Stimulated activated CD8-positive, alpha-beta memory T cell treated with anti-CD3 and anti-CD28 coated beads, Interleukin-4, amount 100 ng/mL, for 4 hours (primary cell): ENCODE measurements around the gene DMTF1.
"Not testable (repeated sequence)": the region's sequence is repeated elsewhere in the genome, so short reads cannot be mapped to it uniquely, and the experiment has no call there.

Experiments used
- DNase-seq, 2 donors: peaks; one replicate each; pipeline ENCODE4 v3.0.0-alpha.2; 2020; ENCODE audit warnings: low read depth in 2 of 2, low spot score in 1 of 2

The DMTF1 gene

DNA sequence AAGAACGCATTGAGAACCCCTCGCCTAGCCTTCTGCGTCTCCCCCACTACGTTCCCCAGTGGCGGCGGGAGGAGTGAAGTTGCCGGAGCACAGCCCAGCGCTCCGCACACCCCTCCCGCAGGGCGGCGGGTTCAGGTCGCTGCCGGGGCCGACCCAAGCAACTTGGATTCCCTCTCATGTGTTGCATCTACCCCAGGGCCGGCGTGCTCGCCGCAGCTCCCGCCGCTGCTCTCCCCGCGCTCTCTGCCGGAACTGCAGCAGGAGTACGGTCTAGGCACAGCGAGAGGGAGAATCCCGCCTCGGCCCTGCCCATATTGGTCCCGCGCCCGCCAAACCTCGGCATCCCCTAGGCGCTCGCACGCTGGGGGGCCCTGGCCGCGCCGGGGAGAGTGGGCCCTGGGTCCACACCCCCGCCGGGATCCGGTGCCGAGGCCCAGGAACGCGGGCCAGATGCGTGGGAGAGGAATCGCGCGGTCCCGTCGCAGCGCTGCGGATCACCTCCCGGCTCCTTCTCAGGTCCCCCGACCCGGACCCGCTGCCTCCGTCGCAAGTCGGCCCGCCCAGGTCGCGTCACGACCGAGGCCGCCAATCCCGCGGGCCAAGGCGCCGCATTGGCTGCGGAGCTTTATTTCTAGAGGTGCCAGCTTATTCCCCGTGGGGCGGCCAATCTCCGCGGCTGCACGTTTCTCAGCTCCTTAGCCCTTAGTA, 67.9 kb downstream of the DMTF1 start:
- peak; percentile 57 to 63 for DNase-seq

DNA sequence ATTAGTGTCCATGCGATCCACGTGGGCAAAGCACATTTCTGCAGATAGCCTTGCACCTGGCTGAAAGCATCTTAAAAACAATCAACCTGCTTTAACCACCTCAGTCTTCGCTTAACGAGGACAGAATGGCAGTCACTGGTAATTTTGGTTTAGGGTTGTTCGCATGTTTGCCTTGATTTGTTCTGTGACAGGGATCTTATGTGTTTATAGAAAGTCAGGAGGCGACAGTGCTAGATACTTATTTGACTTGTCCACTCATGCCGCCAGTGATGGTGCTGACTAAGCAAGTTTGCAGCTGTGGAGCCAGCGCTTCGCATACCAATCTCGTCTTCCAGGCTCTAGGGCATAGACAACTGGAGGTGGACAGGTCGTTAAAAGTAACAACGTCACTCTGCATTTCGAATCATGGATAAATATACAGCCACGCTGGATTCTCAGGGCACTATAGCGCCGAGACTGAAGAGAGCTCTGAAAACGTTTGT, 68.5 kb downstream of the DMTF1 start:
- DNase-seq, result no peak

GRCh38 chr7:87223666-87224065, 71.4 kb downstream of the DMTF1 start:
- no peak for DNase-seq

DNA sequence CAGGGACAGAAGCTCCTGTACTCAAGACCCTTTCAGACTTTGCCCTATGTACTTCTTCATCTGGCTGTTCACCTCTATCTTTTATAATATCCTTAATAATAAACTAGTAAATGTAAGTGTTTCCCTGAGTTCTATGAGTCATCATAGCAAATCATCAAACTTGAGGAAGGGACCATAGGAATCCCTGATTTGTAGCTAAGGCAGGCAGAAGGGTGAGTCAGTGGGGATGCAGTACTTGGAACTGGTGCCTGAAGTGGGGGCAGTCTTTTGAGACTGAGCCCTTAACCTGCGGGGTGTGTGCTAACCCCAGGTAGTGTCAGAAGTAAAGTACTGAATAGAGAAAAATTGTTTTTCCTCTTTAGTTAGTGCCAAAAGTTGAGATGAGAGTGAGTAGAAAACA, 73.4 kb downstream of the DMTF1 start:
- no peak for DNase-seq

GRCh38 chr7:87226495-87226894, 74.2 kb downstream of the DMTF1 start:
- DNase-seq, result no peak

DNA sequence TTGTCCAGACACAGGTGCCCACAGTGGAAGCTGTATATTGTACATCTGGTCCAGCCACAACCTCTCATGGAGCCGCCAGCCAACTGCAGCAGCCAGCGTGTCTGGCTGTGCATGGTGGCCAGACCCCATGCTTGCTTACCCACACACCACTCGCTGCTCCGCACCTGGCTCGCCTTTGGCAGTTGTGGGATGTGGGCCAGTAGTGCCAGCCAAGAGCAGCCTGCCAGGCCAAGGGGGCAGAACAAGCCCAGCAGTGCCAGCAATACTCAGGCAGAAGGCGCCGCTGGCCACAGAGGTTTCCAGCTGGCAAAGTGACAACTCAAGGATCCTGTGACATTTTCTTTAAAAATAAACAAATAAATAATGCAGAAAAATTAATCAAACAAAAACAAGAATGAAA, 79.0 kb downstream of the DMTF1 start:
- DNase-seq, result no peak

GRCh38 chr7:87231711-87232110, 79.5 kb downstream of the DMTF1 start:
- no peak for DNase-seq

DNA sequence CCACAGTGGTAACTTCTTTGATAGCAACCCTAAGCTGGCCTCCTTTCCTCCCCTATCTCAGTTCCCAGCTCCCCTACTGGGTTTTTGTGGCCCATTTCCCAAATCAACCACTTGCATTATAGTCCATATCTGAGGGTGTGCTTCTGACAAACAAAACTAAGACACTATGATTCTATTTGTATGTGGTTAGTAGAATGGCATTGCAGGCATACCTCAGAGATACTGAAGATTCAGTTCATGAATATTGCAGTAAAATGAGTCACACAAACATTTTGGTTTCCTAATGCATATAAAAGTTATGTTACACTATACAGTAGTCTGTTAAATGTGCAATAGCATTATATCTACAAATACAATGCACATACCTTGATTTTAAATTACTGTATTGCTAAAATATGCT, 82.7 kb downstream of the DMTF1 start:
- no peak for DNase-seq

DNA sequence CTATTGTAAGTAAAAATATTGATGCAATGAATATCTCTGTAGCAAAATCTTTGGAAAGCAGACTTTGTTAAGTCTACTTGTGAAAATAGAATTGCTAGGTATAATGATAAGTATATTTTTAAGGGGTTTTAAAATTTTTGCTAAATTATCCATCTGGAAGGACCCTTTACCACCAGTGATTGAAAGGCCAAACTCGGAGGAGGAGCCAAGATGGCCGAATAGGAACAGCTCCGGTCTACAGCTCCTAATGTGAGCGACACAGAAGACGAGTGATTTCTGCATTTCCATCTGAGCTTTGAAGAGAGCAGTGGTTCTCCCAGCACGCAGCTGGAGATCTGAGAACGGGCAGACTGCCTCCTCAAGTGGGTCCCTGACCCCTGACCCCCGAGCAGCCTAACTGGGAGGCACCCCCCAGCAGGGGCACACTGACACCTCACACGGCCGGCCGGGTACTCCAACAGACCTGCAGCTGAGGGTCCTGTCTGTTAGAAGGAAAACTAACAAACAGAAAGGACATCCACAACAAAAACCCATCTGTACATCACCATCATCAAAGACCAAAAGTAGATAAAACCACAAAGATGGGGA, 86.3 kb downstream of the DMTF1 start:
- not testable (repeated sequence) for DNase-seq

DNA sequence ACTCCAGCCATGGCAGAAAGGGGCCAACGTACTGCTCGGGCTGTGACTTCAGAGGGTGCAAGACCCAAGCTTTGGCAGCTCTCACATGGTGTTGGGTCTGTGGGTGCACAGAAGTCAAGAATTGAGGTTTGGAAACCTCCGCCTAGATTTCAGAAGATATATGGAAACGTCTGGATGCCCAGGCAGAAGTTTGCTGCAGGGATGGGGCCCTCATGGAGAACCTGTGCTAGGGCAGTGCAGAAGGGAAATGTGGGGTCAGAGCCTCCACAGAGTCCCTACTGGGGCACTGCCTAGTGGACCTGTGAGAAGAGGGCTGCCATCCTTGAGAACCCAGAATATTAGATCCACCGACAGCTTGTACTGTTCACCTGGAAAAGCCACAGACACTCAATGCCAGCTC, 93.4 kb downstream of the DMTF1 start:
- DNase-seq, result not testable (repeated sequence)
